Activated T-helper 9 cell treated with anti-CD3 and anti-CD28 coated beads, Interleukin-2, amount 50 U/mL, for 16 hours (primary cell): ENCODE results near the gene HSD11B2.
"Not testable (repeated sequence)": the region's sequence is repeated elsewhere in the genome, so short reads cannot be mapped to it uniquely, and the experiment has no call there.

Experiments used
- DNase-seq: peaks from one replicate; pipeline ENCODE4 v3.0.0-alpha.2; 2020; ENCODE audit warnings: low read depth

Gene HSD11B2

GRCh38 chr16:67415421-67415820 lies 15.5 kb upstream of the HSD11B2 start:
- not testable (repeated sequence) for DNase-seq

GRCh38 chr16:67415872-67416793 lies 14.8 kb upstream of the HSD11B2 start, which contains the start of gene ZDHHC1:
Gene ZDHHC1 (minus strand): TSS chr16:67416477. CDS start chr16:67407775, 8,702 bp downstream.
- peak; percentile 25 for DNase-seq

- DNase-seq, result no peak
These were observed 13.4 kb upstream of the HSD11B2 start for GRCh38 chr16:67417333-67418061.

- no peak for DNase-seq
These were observed 11.4 kb upstream of the HSD11B2 start for GRCh38 chr16:67419502-67419901.

GRCh38 chr16:67419931-67420330 lies 11.0 kb upstream of the HSD11B2 start:
- no peak for DNase-seq

- no peak for DNase-seq
These were observed 9.9 kb upstream of the HSD11B2 start for GRCh38 chr16:67421030-67421429.

- DNase-seq, result no peak
These were observed 7.9 kb upstream of the HSD11B2 start for GRCh38 chr16:67423015-67423414.

- no peak for DNase-seq
These were observed 7.2 kb upstream of the HSD11B2 start for GRCh38 chr16:67423611-67424260.

GRCh38 chr16:67424261-67424615 lies 6.7 kb upstream of the HSD11B2 start:
- no peak for DNase-seq

- no peak for DNase-seq
These were observed 5.9 kb upstream of the HSD11B2 start for GRCh38 chr16:67425061-67425460.

- no peak for DNase-seq
These were observed 5.3 kb upstream of the HSD11B2 start for GRCh38 chr16:67425580-67425979.

GRCh38 chr16:67426022-67426421 lies 4.9 kb upstream of the HSD11B2 start:
- no peak for DNase-seq

GRCh38 chr16:67426950-67427349 lies 4.0 kb upstream of the HSD11B2 start:
- DNase-seq, result no peak

GRCh38 chr16:67428146-67428731 lies 2.7 kb upstream of the HSD11B2 start:
- DNase-seq, result peak; percentile 33

GRCh38 chr16:67429053-67429798 lies 1.7 kb upstream of the HSD11B2 start:
- no peak for DNase-seq

- DNase-seq, result no peak
These were observed 970 bp upstream of the HSD11B2 start for GRCh38 chr16:67429799-67430503.

GRCh38 chr16:67430504-67430976 lies 381 bp upstream of the HSD11B2 start:
- no peak for DNase-seq

- no peak for DNase-seq
These were observed 1.0 kb downstream of the HSD11B2 start for GRCh38 chr16:67431775-67432505.

- DNase-seq, result no peak
These were observed 1.6 kb downstream of the HSD11B2 start for GRCh38 chr16:67432506-67432890.

GRCh38 chr16:67433131-67433719 lies 2.3 kb downstream of the HSD11B2 start:
- DNase-seq, result no peak
